GM21381 (cell line): Measurements from ENCODE around the gene OR1L8.

ENCODE experiments used
- ATAC-seq: cut with Tn5 transposase; IDR thresholded peaks from one replicate; pipeline ENCODE4 v1.9.1; 2021; ENCODE audit warnings: mild to moderate bottlenecking, moderate library complexity; ENCODE audit not compliant: unreplicated experiment

Gene OR1L8

DNA sequence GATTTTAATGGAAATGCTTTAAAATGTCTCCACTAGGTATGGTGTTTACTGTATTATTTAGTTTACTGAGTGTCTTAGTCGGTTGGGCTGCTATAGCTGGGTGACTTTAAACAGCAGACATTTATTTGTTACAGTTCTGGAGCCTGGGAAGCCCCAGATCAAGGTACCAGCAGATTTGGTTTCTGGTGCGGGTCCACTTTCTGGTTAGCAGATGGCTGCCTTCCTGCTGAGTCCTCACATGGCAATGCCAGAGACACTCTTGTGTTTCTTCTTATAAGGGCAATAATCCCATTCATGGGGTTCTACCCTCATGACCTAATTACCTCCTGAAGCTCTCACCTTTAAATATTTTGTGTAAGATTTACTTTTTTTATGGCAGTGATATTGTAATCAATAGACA, 65.0 kb downstream of the OR1L8 start:
- no peak for ATAC-seq
